Measurements from ENCODE around the gene NR2E1. TPM values are rescaled to one million over a fixed set of nuclear protein-coding genes. Genes with fewer than 3 reads are reported as not detected.

The NR2E1 gene
- total and polyA plus RNA-seq, 12 donors: not detected

DNA sequence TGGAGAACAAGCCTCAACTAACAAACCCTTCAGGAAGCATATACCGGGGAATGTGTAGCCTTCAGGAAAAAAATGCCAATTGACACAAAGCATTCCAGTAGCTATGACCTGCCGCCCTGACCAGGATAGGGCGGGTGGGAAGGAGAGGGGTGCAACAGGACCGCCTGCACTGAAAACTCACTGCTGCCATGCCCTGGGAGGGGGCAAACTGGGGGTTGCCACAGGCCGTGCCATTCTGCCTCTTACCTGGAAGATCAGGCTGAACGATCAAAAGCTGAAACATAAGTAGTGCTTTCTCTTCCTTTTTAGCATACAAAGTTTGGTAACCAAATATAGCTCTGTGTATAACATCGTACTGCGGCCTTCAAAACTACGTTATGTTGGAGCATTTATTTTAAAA is 21.7 kb downstream of the NR2E1 start:
- no peaks in the 10 kb centered on the region for H3K36me3 ChIP-seq
- ATAC-seq (no peak), DNase-seq (no peak)
- H3K27ac ChIP-seq: no peak overlapping the region
- no peak overlapping the region for H3K4me3 ChIP-seq
- H3K9me3 ChIP-seq: no peaks in the 10 kb centered on the region
- intact Hi-C loops (cut with DNase I): no loop called here
- TF ChIP-seq, protein P1, sequence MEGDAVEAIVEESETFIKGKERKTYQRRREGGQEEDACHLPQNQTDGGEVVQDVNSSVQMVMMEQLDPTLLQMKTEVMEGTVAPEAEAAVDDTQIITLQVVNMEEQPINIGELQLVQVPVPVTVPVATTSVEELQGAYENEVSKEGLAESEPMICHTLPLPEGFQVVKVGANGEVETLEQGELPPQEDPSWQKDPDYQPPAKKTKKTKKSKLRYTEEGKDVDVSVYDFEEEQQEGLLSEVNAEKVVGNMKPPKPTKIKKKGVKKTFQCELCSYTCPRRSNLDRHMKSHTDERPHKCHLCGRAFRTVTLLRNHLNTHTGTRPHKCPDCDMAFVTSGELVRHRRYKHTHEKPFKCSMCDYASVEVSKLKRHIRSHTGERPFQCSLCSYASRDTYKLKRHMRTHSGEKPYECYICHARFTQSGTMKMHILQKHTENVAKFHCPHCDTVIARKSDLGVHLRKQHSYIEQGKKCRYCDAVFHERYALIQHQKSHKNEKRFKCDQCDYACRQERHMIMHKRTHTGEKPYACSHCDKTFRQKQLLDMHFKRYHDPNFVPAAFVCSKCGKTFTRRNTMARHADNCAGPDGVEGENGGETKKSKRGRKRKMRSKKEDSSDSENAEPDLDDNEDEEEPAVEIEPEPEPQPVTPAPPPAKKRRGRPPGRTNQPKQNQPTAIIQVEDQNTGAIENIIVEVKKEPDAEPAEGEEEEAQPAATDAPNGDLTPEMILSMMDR (IDR thresholded peaks at IDR 0.05): no peak
- H3K27me3 ChIP-seq: peaks cover 0 to 65% (median 27%) of the 10 kb centered on the region in 7 donors
- 86 to 89% methylated on average over 9 of the region's 9 CpGs for WGBS, 2 donors
- no peaks in the 10 kb centered on the region for H3K4me1 ChIP-seq

- Histone ChIP-seq H3K27ac (no peak overlapping the region), H3K4me1 (no peaks in the 10 kb centered on the region), H3K27me3 (peaks cover 0 to 33% (median 25%) of the 10 kb centered on the region in 7 donors), H3K9me3 (no peaks in the 10 kb centered on the region), H3K36me3 (no peaks in the 10 kb centered on the region), H3K4me3 (no peak overlapping the region)
- ATAC-seq (no peak), DNase-seq (no peak)
- intact Hi-C loops (cut with DNase I): no loop called here
- WGBS, 2 donors: 88 to 92% methylated on average over 1 of the region's 1 CpG
- TF ChIP-seq, protein P1 (IDR thresholded peaks at IDR 0.05): no peak
These were observed 27.3 kb downstream of the NR2E1 start for GRCh38 chr6:108193131-108193530.

DNA sequence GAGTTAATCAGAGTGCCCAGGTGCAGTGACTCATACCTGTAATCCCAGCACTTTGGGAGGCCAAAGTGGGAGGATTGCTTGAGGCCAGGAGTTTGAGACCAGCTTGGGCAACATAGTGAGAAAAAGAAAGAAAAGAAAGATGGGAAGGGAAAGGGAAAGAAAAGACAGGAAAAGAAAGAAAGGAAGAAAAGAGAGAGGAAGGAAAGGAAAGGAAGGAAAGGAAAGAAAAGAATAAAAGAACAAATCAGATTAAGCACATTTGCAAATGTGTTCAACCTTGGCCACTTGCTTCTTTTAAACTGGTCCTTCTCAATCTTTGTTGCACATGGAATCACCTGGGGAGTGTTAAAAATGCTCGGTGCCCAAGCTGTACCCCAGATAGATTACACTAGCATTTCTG is 28.0 kb downstream of the NR2E1 start:
- WGBS, 2 donors: 81 to 91% methylated on average over 1 of the region's 1 CpG
- Histone ChIP-seq H3K36me3 (no peaks in the 10 kb centered on the region), H3K27ac (no peak overlapping the region), H3K9me3 (no peaks in the 10 kb centered on the region), H3K27me3 (peaks cover 0 to 30% (median 23%) of the 10 kb centered on the region in 7 donors), H3K4me1 (no peaks in the 10 kb centered on the region), H3K4me3 (no peak overlapping the region)
- intact Hi-C loops (cut with DNase I): no loop called here
- TF ChIP-seq, protein P1 (IDR thresholded peaks at IDR 0.05): no peak
- no peak for ATAC-seq
- no peak for DNase-seq

DNA sequence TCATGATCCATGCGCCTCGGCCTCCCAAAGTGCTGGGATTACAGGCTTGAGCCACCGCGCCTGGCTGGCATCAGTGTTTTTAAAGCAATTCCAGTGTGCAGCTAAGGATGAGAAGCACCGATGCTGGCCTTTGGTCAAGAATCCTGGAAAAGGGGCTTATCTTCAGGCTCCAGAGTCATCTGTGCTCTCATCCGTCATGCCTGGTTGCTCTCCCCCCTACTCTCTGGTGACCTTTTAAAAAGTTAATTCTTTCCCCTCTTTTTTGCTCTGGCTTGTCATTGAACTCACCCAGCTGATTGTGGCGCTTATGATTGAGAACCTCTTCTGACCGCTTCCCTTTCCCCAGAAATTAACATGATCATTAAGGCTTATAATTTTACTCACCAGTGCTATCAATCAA is 28.7 kb downstream of the NR2E1 start:
- TF ChIP-seq, protein P1 (IDR thresholded peaks at IDR 0.05): no peak
- intact Hi-C loops (cut with DNase I): no loop called here

More for the DNA sequence above, 28.7 kb downstream of the NR2E1 start:
- Histone ChIP-seq H3K9me3 (no peaks in the 10 kb centered on the region), H3K4me3 (no peak overlapping the region), H3K36me3 (no peaks in the 10 kb centered on the region), H3K27me3 (peaks cover 0 to 23% (median 20%) of the 10 kb centered on the region in 7 donors), H3K4me1 (no peaks in the 10 kb centered on the region), H3K27ac (no peak overlapping the region)
- ATAC-seq: no peak
- WGBS, 2 donors: 76 to 77% methylated on average over 8 of the region's 8 CpGs
- no peak for DNase-seq

Data from heart right ventricle (tissue), 16 donors.